CD8-positive, alpha-beta T cell (primary cell): ENCODE data around the gene TAS2R43. TPM values are rescaled to one million over a fixed set of nuclear protein-coding genes. Genes with fewer than 3 reads are reported as not detected.

Experiments used
- total RNA-seq, 46 experiments: library from RNA in 2 of 46; stranded (reverse) in 2 of 46; gene quantifications; one replicate each; pipeline ENCODE4 v1.2.3 and lab custom pipeline; 2021 to 2026

TAS2R43 gene
- total RNA-seq, 2 experiments from 2014 or later, result 0.30 TPM; not detected in 1

Other genes with a start within 250 kb of the TAS2R43 start
- gene PRR4, start 242.8 kb downstream of the TAS2R43 start, total RNA-seq, result not detected
- 10 to 100 TPM; 14.5 to 15.4 TPM for gene PRH1, start 208.1 kb downstream of the TAS2R43 start, total RNA-seq
- gene TAS2R13, start 182.8 kb downstream of the TAS2R43 start, total RNA-seq, result under 1 TPM; 0.19 TPM
- gene PRH2, start 163.1 kb downstream of the TAS2R43 start, total RNA-seq, result not detected
- gene TAS2R14, start 153.1 kb downstream of the TAS2R43 start, total RNA-seq, result under 1 TPM; 0.31 to 0.90 TPM
- not detected for gene TAS2R50, start 105.4 kb downstream of the TAS2R43 start, total RNA-seq
- gene TAS2R20, start 94.0 kb downstream of the TAS2R43 start, total RNA-seq, result under 1 TPM; 0.30 to 0.33 TPM
- gene TAS2R19, start 69.7 kb downstream of the TAS2R43 start, total RNA-seq, result under 1 TPM; 0.47 to 0.54 TPM
- 1 to 10 TPM in 1 of 2 experiments, under 1 TPM in 1; 0.44 to 1.0 TPM for gene TAS2R31, start 60.9 kb downstream of the TAS2R43 start, total RNA-seq
- gene TAS2R46, start 30.0 kb downstream of the TAS2R43 start, total RNA-seq, result under 1 TPM; 0.36 to 0.71 TPM
- gene TAS2R30, start 42.3 kb upstream of the TAS2R43 start, total RNA-seq, result 1 to 10 TPM; 2.9 to 3.3 TPM
- gene SMIM10L1, start 78.9 kb upstream of the TAS2R43 start, total RNA-seq, result 1 to 10 TPM; 9.2 to 9.6 TPM
- not detected for gene TAS2R42, start 94.6 kb upstream of the TAS2R43 start, total RNA-seq
- not detected for gene PRB3, start 177.4 kb upstream of the TAS2R43 start, total RNA-seq
- not detected for gene PRB4, start 218.1 kb upstream of the TAS2R43 start, total RNA-seq